ENCODE measurements around the gene SLC24A3.

SLC24A3 gene

GRCh38 chr20:19758501-19759331, 546.3 kb downstream of the SLC24A3 start:
- DNase-seq: no peak

- no peak for DNase-seq
Measured at GRCh38 chr20:19760371-19760721, 547.9 kb downstream of the SLC24A3 start.

GRCh38 chr20:19761326-19761725, 548.9 kb downstream of the SLC24A3 start:
- DNase-seq: no peak

- no peak for DNase-seq
Measured at GRCh38 chr20:19761841-19762240, 549.4 kb downstream of the SLC24A3 start.

- DNase-seq: no peak
Measured at GRCh38 chr20:19764207-19764606, 551.8 kb downstream of the SLC24A3 start.

GRCh38 chr20:19765266-19765665, 552.8 kb downstream of the SLC24A3 start:
- DNase-seq: no peak

GRCh38 chr20:19765913-19766312, 553.5 kb downstream of the SLC24A3 start:
- no peak for DNase-seq

- DNase-seq: no peak
Measured at GRCh38 chr20:19767070-19767469, 554.6 kb downstream of the SLC24A3 start.

- DNase-seq: no peak
Measured at GRCh38 chr20:19768325-19768842, 555.9 kb downstream of the SLC24A3 start.

- DNase-seq: no peak
Measured at GRCh38 chr20:19769507-19769906, 557.1 kb downstream of the SLC24A3 start.

GRCh38 chr20:19770375-19770774, 557.9 kb downstream of the SLC24A3 start:
- DNase-seq: no peak

- DNase-seq: no peak
Measured at GRCh38 chr20:19771031-19771430, 558.6 kb downstream of the SLC24A3 start.

All from amniotic stem cell (primary cell).